HEK293 (cell line): ENCODE measurements around the gene STARD8.

Experiments used
- CTCF ChIA-PET: fragments of 350-600 bp; formaldehyde crosslinking; extraction: SDS; loops from one replicate; lab custom pipeline; 2021; ENCODE audit warnings: antibody characterized with exemption; lab: Yijun Ruan, JAX
- POLR2A ChIA-PET: fragments of 300-600 bp; formaldehyde crosslinking; extraction: SDS; loops from one replicate; lab custom pipeline; 2020; ENCODE audit warnings: antibody characterized with exemption, inconsistent platforms; lab: Yijun Ruan, JAX
- H3K27ac ChIP-seq: fragments of 200-500 bp; sonication (Bioruptor generic); 2 replicates; pipeline ENCODE4 v1.5.1; 2014; ENCODE audit warnings: low read depth, low read length, control low read depth, inconsistent platforms; ENCODE audit errors: extremely low read depth
- H3K36me3 ChIP-seq, 2 experiments: fragments of 200-500 bp in 1 of 2; sonication (Bioruptor generic) in 1 of 2; 1 replicate in 1 of 2; 2 replicates in 1 of 2; pipeline ENCODE4 v1.5.1; 2014 to 2017; ENCODE audit warnings: inconsistent platforms in 2 of 2, low read length in 2 of 2; ENCODE audit not compliant: control insufficient read depth in 2 of 2, insufficient read depth in 1 of 2
- H3K4me1 ChIP-seq: fragments of 200-500 bp; sonication (Bioruptor generic); 2 replicates; pipeline ENCODE4 v1.5.1; 2014; ENCODE audit warnings: mild to moderate bottlenecking, low read length, inconsistent platforms; ENCODE audit not compliant: control insufficient read depth, insufficient read depth
- H3K4me3 ChIP-seq: 2 replicates; pipeline ENCODE4 v1.5.1; 2011; ENCODE audit warnings: low read depth, mild to moderate bottlenecking, control low read depth, low read length, moderate library complexity
- H3K9me3 ChIP-seq: fragments of 200-500 bp; sonication (Bioruptor generic); 2 replicates; pipeline ENCODE4 v1.5.1; 2014; ENCODE audit warnings: low read depth, low read length, inconsistent platforms; ENCODE audit not compliant: control insufficient read depth, insufficient read depth
- AEBP2 ChIP-seq: fragments of 450-650 bp; formaldehyde crosslinking; IDR thresholded peaks from 2 replicates; pipeline ENCODE4 v1.5.1; 2016; ENCODE audit warnings: missing biosample characterization, missing genetic modification characterization, borderline replicate concordance
- CTCF ChIP-seq: fragments of 450-650 bp; formaldehyde crosslinking; IDR thresholded peaks from 2 replicates; pipeline ENCODE4 v1.5.1; 2016; ENCODE audit warnings: missing biosample characterization, missing genetic modification characterization
- GLI2 ChIP-seq: fragments of 450-650 bp; formaldehyde crosslinking; IDR thresholded peaks from 2 replicates; pipeline ENCODE4; 2017; ENCODE audit warnings: missing biosample characterization, missing genetic modification characterization, low read depth, borderline replicate concordance
- HOXC10 ChIP-seq: sonication (generic); formaldehyde crosslinking; IDR thresholded peaks from 2 replicates; pipeline ENCODE4 v1.8.1; 2023; ENCODE audit warnings: mild to moderate bottlenecking, missing genetic modification reagents
- KLF8 ChIP-seq: fragments of 450-650 bp; formaldehyde crosslinking; IDR thresholded peaks from 2 replicates; pipeline ENCODE4 v1.5.1; 2016; ENCODE audit warnings: missing biosample characterization, missing genetic modification characterization
- OSR2 ChIP-seq: fragments of 450-650 bp; formaldehyde crosslinking; IDR thresholded peaks from 2 replicates; pipeline ENCODE4 v1.5.1; 2016; ENCODE audit warnings: missing biosample characterization, missing genetic modification characterization
- PRDM1 ChIP-seq: fragments of 450-650 bp; formaldehyde crosslinking; IDR thresholded peaks from 2 replicates; pipeline ENCODE4; 2016; ENCODE audit warnings: missing biosample characterization, missing genetic modification characterization
- TSHZ1 ChIP-seq: fragments of 450-650 bp; formaldehyde crosslinking; IDR thresholded peaks from 2 replicates; pipeline ENCODE4 v1.5.1; 2016; ENCODE audit warnings: missing biosample characterization, missing genetic modification characterization, borderline replicate concordance
- ZNF157 ChIP-seq: fragments of 450-650 bp; formaldehyde crosslinking; IDR thresholded peaks from 2 replicates; pipeline ENCODE4 v1.5.1; 2016; ENCODE audit warnings: missing biosample characterization, missing genetic modification characterization
- ZNF23 ChIP-seq: fragments of 450-650 bp; formaldehyde crosslinking; IDR thresholded peaks from 2 replicates; pipeline ENCODE4 v1.5.1; 2016; ENCODE audit warnings: missing biosample characterization, missing genetic modification characterization, borderline replicate concordance
- ZNF274 ChIP-seq, 2 experiments: fragments of 200-500 bp in 1 of 2; fragments of 450-650 bp in 1 of 2; sonication (Bioruptor generic) in 1 of 2; formaldehyde crosslinking in 1 of 2; IDR thresholded peaks; 2 replicates each; pipeline versions ENCODE4 v1.5.1 to v1.6.1; 2014 to 2016; ENCODE audit warnings: borderline replicate concordance in 1 of 2, inconsistent platforms in 1 of 2, low read length in 1 of 2, missing biosample characterization in 1 of 2, missing genetic modification characterization in 1 of 2
- ZNF394 ChIP-seq: fragments of 450-650 bp; formaldehyde crosslinking; IDR thresholded peaks from 2 replicates; pipeline ENCODE4 v1.5.1; 2016; ENCODE audit warnings: missing biosample characterization, missing genetic modification characterization, mild to moderate bottlenecking, moderate library complexity, borderline replicate concordance
- ZNF404 ChIP-seq: fragments of 450-650 bp; formaldehyde crosslinking; IDR thresholded peaks from 2 replicates; pipeline ENCODE4 v1.5.1; 2017; ENCODE audit warnings: missing biosample characterization, missing genetic modification characterization
- ZNF416 ChIP-seq: fragments of 450-650 bp; formaldehyde crosslinking; IDR thresholded peaks from 2 replicates; pipeline ENCODE4 v1.5.1; 2016; ENCODE audit warnings: missing biosample characterization, missing genetic modification characterization
- ZNF555 ChIP-seq: fragments of 450-650 bp; formaldehyde crosslinking; conservative IDR thresholded peaks from 2 replicates; pipeline ENCODE4 v1.5.1; 2017; ENCODE audit warnings: missing biosample characterization, mild to moderate bottlenecking, missing genetic modification characterization, inconsistent platforms
- ZNF623 ChIP-seq: fragments of 450-650 bp; formaldehyde crosslinking; IDR thresholded peaks from 2 replicates; pipeline ENCODE4 v1.5.1; 2016; ENCODE audit warnings: missing biosample characterization, missing genetic modification characterization
- ZNF639 ChIP-seq: fragments of 450-650 bp; formaldehyde crosslinking; IDR thresholded peaks from 2 replicates; pipeline ENCODE4 v1.5.1; 2016; ENCODE audit warnings: missing biosample characterization, missing genetic modification characterization
- ZNF692 ChIP-seq: fragments of 450-650 bp; formaldehyde crosslinking; IDR thresholded peaks from 2 replicates; pipeline ENCODE4 v1.5.1; 2016; ENCODE audit warnings: missing biosample characterization, missing genetic modification characterization
- ZNF791 ChIP-seq: fragments of 450-650 bp; formaldehyde crosslinking; IDR thresholded peaks from 2 replicates; pipeline ENCODE4 v1.5.1; 2016; ENCODE audit warnings: missing biosample characterization, missing genetic modification characterization
- ZXDB ChIP-seq: fragments of 450-650 bp; formaldehyde crosslinking; IDR thresholded peaks from 2 replicates; pipeline ENCODE4 v1.5.1; 2016; ENCODE audit warnings: missing biosample characterization, missing genetic modification characterization

Gene STARD8

GRCh38 chrX:68718443-68718820 is 71.0 kb downstream of the STARD8 start:
- POLR2A ChIA-PET, result no interaction called here
- no peak overlapping the region for H3K27ac ChIP-seq
- H3K4me3 ChIP-seq, result no peak overlapping the region
- no peaks in the 10 kb centered on the region for H3K9me3 ChIP-seq
- no peaks in the 10 kb centered on the region for H3K36me3 ChIP-seq
- H3K4me1 ChIP-seq, result no peaks in the 10 kb centered on the region
- TF ChIP-seq AEBP2 (tag by site-specific recombination) (no peak), ZNF791 (tag by site-specific recombination) (no peak)
- TF ChIP-seq, all 188 proteins: peak for 0
- CTCF ChIA-PET, result interaction anchor here (0.6 kb wide), 1 partner anchor 659 kb away, joined by 3 read pairs; no protein-coding TSS in a partner anchor

GRCh38 chrX:68719181-68719903 is 71.9 kb downstream of the STARD8 start:
- Histone ChIP-seq H3K36me3 (no peaks in the 10 kb centered on the region), H3K9me3 (no peaks in the 10 kb centered on the region), H3K4me3 (no peak overlapping the region), H3K27ac (no peak overlapping the region), H3K4me1 (no peaks in the 10 kb centered on the region)
- CTCF ChIA-PET, result interaction anchor here (0.7 kb wide), 2 partner anchors 136 to 221 kb away, joined by 3 read pairs; partner anchors contain the start of gene YIPF6
- TF ChIP-seq PRDM1 (tag by site-specific recombination) (no peak), KLF8 (tag by site-specific recombination) (no peak), ZNF394 (no peak), ZNF623 (tag by site-specific recombination) (no peak), ZNF692 (tag by site-specific recombination) (no peak), ZNF639 (tag by site-specific recombination) (no peak), ZNF23 (no peak), GLI2 (no peak), OSR2 (tag by site-specific recombination) (no peak), ZXDB (tag by site-specific recombination) (no peak), ZNF274 (IDR thresholded peaks at IDR 0.05; ENCODE audit: low read length) (no peak), ZNF274 (tag by site-specific recombination; IDR thresholded peaks at IDR 0.05; ENCODE audit: borderline replicate concordance) (no peak), ZNF157 (tag by site-specific recombination) (no peak)
- POLR2A ChIA-PET, result no interaction called here

- no peaks in the 10 kb centered on the region for H3K4me1 ChIP-seq
- H3K27ac ChIP-seq, result no peak overlapping the region
- POLR2A ChIA-PET, result no interaction called here
- H3K4me3 ChIP-seq, result no peak overlapping the region
- H3K9me3 ChIP-seq, result no peaks in the 10 kb centered on the region
- H3K36me3 ChIP-seq, result no peaks in the 10 kb centered on the region
- CTCF ChIA-PET, result interaction anchor here (0.6 to 1.4 kb wide), 6 partner anchors 14 to 535 kb away, joined by 3 to 8 read pairs (median 3); partner anchors contain the start of gene YIPF6
- TF ChIP-seq ZNF416, result no peak
- no peak for TF ChIP-seq HOXC10 (CRISPR knock-in tag)
- no peak for TF ChIP-seq ZNF157 (tag by site-specific recombination)
- TF ChIP-seq TSHZ1 (tag by site-specific recombination), result no peak
- TF ChIP-seq CTCF (tag by site-specific recombination), result peak; percentile 60
- no peak for TF ChIP-seq ZNF404
- TF ChIP-seq ZNF555 (tag by site-specific recombination), result no peak
Observed at GRCh38 chrX:68719904-68720614, 72.6 kb downstream of the STARD8 start.
